ENCODE data around the gene KLK15. TPM values are rescaled to one million over a fixed set of nuclear protein-coding genes. Genes with fewer than 3 reads are reported as not detected.

Gene KLK15
- total RNA-seq, 1 donor from 2014 or later: not detected

DNA sequence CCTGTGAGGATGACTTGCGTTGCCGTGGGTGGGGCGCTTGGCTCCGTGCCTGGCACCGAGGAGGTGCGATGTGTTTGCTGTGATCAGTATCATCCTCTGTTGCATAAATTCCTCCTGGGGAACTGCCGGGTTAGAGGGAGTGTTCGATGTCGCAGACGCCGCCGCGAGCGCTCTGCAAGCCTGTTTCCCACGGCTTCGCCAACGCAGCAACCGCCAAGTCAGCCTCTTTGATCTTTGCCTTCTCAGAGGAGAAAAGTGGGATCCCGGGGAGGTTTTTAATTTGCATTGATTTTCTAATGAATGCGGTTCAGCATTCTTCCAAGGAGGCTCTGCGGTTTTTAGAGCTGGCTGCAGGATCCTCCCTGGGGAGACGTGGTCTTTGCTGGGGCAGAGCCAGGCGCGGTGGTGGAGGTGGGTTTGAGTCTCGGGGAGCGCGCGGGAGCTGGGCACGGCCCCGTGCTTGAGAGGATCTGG lies 55.5 kb downstream of the KLK15 start:
- FAIRE-seq: no peak

GRCh38 chr19:50777261-50777660 lies 56.1 kb downstream of the KLK15 start:
- no peaks in the 10 kb centered on the region for H3K36me3 ChIP-seq (ENCODE audit: insufficient read depth, low read length)
- no peak for DNase-seq (ENCODE audit: low read depth)
- H3K9me3 Mint-ChIP-seq (ENCODE audit: unreplicated experiment): peaks cover 12% of the 10 kb centered on the region
- no peak overlapping the region for H2AFZ ChIP-seq (ENCODE audit: low read depth, low read length)
- no peaks in the 10 kb centered on the region for H4K20me1 ChIP-seq (ENCODE audit: insufficient read depth, low read length)
- H3K27ac Mint-ChIP-seq (ENCODE audit: unreplicated experiment): no peak overlapping the region
- no peak overlapping the region for H3K4me3 ChIP-seq (ENCODE audit: insufficient read depth, low read depth, low read length)
- peaks cover 29% of the 10 kb centered on the region for H3K27me3 ChIP-seq (ENCODE audit: insufficient read depth, low read length)
- H3K4me1 Mint-ChIP-seq (ENCODE audit: low read depth, unreplicated experiment): no peaks in the 10 kb centered on the region
- no peaks in the 10 kb centered on the region for H3K79me2 ChIP-seq (ENCODE audit: insufficient read depth, low read length)
- FAIRE-seq: no peak
- H3K9ac ChIP-seq (ENCODE audit: low read length): no peak overlapping the region
- TF ChIP-seq CTCF (IDR thresholded peaks at IDR 0.05; ENCODE audit: insufficient read depth, low read depth, low read length) (no peak), EZH2 (IDR thresholded peaks at IDR 0.05; ENCODE audit: insufficient read depth, low read length) (no peak)
- H3K36me3 Mint-ChIP-seq (ENCODE audit: low read depth, unreplicated experiment): no peaks in the 10 kb centered on the region
- no peaks in the 10 kb centered on the region for H3K27me3 Mint-ChIP-seq (ENCODE audit: low read depth, unreplicated experiment)
- H3K9me3 ChIP-seq (ENCODE audit: insufficient read depth, low read depth, low read length): no peaks in the 10 kb centered on the region
- no peaks in the 10 kb centered on the region for H3K4me1 ChIP-seq (ENCODE audit: insufficient read depth, low read length)
- H3K27ac ChIP-seq (ENCODE audit: low read depth, low read length): no peak overlapping the region
- H3K4me3 Mint-ChIP-seq (ENCODE audit: unreplicated experiment): no peak overlapping the region
- H3K4me2 ChIP-seq (ENCODE audit: low read length): no peak overlapping the region

More for the DNA sequence above, 55.5 kb downstream of the KLK15 start:
- peaks cover 31% of the 10 kb centered on the region for H3K27me3 ChIP-seq (ENCODE audit: insufficient read depth, low read length)
- H3K9me3 Mint-ChIP-seq (ENCODE audit: unreplicated experiment): peaks cover 12% of the 10 kb centered on the region
- no peaks in the 10 kb centered on the region for H3K4me1 Mint-ChIP-seq (ENCODE audit: low read depth, unreplicated experiment)
- H3K4me3 ChIP-seq (ENCODE audit: insufficient read depth, low read depth, low read length): no peak overlapping the region
- H3K9me3 ChIP-seq (ENCODE audit: insufficient read depth, low read depth, low read length): no peaks in the 10 kb centered on the region
- no peak overlapping the region for H2AFZ ChIP-seq (ENCODE audit: low read depth, low read length)
- no peaks in the 10 kb centered on the region for H3K36me3 ChIP-seq (ENCODE audit: insufficient read depth, low read length)
- no peaks in the 10 kb centered on the region for H3K79me2 ChIP-seq (ENCODE audit: insufficient read depth, low read length)
- no peak overlapping the region for H3K4me2 ChIP-seq (ENCODE audit: low read length)
- H4K20me1 ChIP-seq (ENCODE audit: insufficient read depth, low read length): no peaks in the 10 kb centered on the region
- H3K27ac ChIP-seq (ENCODE audit: low read depth, low read length): no peak overlapping the region
- no peak overlapping the region for H3K27ac Mint-ChIP-seq (ENCODE audit: unreplicated experiment)
- H3K4me3 Mint-ChIP-seq (ENCODE audit: unreplicated experiment): no peak overlapping the region
- no peak for TF ChIP-seq CTCF (IDR thresholded peaks at IDR 0.05; ENCODE audit: insufficient read depth, low read depth, low read length)
- no peak for TF ChIP-seq EZH2 (IDR thresholded peaks at IDR 0.05; ENCODE audit: insufficient read depth, low read length)
- DNase-seq (ENCODE audit: low read depth): no peak
- no peaks in the 10 kb centered on the region for H3K36me3 Mint-ChIP-seq (ENCODE audit: low read depth, unreplicated experiment)
- no peaks in the 10 kb centered on the region for H3K27me3 Mint-ChIP-seq (ENCODE audit: low read depth, unreplicated experiment)
- no peaks in the 10 kb centered on the region for H3K4me1 ChIP-seq (ENCODE audit: insufficient read depth, low read length)
- H3K9ac ChIP-seq (ENCODE audit: low read length): no peak overlapping the region

DNA sequence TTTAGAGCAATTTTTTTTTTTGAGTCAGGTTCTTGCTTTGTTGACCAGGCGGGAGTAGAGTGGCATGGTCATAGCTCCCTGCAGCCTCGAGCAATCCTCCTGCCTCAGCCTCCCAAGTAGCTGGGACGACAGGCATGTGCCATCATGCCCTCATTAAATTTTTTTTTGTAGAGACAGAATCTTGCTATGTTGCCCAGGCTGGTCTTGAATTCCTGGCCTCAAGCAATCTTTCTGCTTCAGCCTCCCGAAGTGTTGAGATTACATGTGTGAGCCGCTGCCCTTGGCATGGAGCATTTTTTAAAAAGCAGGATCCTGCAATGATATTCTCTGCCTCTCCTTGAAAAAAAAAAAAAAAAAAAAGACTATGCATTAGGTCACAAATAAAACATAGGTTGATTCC lies 57.2 kb downstream of the KLK15 start:
- Histone ChIP-seq H3K79me2 (ENCODE audit: insufficient read depth, low read length) (no peaks in the 10 kb centered on the region), H3K27ac (ENCODE audit: low read depth, low read length) (no peak overlapping the region), H3K4me1 (ENCODE audit: insufficient read depth, low read length) (no peaks in the 10 kb centered on the region), H3K27me3 (ENCODE audit: insufficient read depth, low read length) (peaks cover 29% of the 10 kb centered on the region), H3K4me3 (ENCODE audit: insufficient read depth, low read depth, low read length) (no peak overlapping the region), H3K9me3 (ENCODE audit: insufficient read depth, low read depth, low read length) (no peaks in the 10 kb centered on the region), H2AFZ (ENCODE audit: low read depth, low read length) (no peak overlapping the region), H4K20me1 (ENCODE audit: insufficient read depth, low read length) (no peaks in the 10 kb centered on the region), H3K4me2 (ENCODE audit: low read length) (no peak overlapping the region), H3K36me3 (ENCODE audit: insufficient read depth, low read length) (no peaks in the 10 kb centered on the region), H3K9ac (ENCODE audit: low read length) (no peak overlapping the region)
- Mint-ChIP-seq H3K27ac (ENCODE audit: unreplicated experiment) (no peak overlapping the region), H3K4me1 (ENCODE audit: low read depth, unreplicated experiment) (no peaks in the 10 kb centered on the region), H3K4me3 (ENCODE audit: unreplicated experiment) (no peak overlapping the region), H3K36me3 (ENCODE audit: low read depth, unreplicated experiment) (no peaks in the 10 kb centered on the region), H3K27me3 (ENCODE audit: low read depth, unreplicated experiment) (no peaks in the 10 kb centered on the region), H3K9me3 (ENCODE audit: unreplicated experiment) (peaks cover 12% of the 10 kb centered on the region)
- TF ChIP-seq EZH2 (IDR thresholded peaks at IDR 0.05; ENCODE audit: insufficient read depth, low read length): no peak
- TF ChIP-seq CTCF (IDR thresholded peaks at IDR 0.05; ENCODE audit: insufficient read depth, low read depth, low read length): no peak
- DNase-seq (ENCODE audit: low read depth): no peak
- FAIRE-seq: no peak

Measured in astrocyte (in vitro differentiated cells and primary cell).